HG03520 (cell line): ENCODE results near the gene RBMS3.
"Not testable (repeated sequence)": the region's sequence is repeated elsewhere in the genome, so short reads cannot be mapped to it uniquely, and the experiment has no call there.

ENCODE experiments used
- ATAC-seq: cut with Tn5 transposase; IDR thresholded peaks from one replicate; pipeline ENCODE4 v1.9.1; 2021; ENCODE audit warnings: mild to moderate bottlenecking, moderate library complexity; ENCODE audit not compliant: unreplicated experiment

Gene RBMS3

DNA sequence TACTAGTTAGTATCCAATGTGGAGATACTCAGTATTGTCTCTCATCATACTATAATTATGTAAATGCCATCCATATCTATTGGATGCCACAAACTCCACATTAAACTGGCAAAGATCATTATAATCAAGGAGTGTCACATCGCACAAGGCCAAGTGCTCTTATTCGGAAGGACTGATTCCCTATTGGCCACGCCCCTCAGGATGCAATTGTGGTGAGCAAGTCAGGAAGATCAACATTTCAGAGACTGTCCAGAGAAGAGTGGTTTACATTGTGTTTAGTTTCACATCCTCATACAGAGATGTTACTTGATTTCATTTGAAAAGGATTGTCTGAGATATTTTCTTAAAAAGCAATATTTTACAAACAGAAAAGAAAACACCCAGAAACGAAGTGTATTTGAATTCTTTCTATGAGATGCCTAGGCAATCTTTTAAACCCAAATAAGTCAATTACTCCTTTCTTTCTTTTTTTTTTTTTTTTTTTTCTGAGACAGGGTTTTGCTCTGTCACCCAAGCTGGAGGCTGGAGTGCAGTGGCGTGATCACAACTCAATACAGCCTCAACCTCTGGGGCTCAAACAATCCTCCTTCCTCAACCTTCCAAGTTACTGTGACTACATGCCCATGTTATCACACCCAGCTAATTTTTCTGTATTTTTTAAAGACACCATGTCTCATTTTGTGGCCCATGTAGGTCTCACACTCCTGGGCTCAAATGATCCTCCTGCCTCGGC lies 369.1 kb downstream of the RBMS3 start:
- ATAC-seq: peak; percentile 76

DNA sequence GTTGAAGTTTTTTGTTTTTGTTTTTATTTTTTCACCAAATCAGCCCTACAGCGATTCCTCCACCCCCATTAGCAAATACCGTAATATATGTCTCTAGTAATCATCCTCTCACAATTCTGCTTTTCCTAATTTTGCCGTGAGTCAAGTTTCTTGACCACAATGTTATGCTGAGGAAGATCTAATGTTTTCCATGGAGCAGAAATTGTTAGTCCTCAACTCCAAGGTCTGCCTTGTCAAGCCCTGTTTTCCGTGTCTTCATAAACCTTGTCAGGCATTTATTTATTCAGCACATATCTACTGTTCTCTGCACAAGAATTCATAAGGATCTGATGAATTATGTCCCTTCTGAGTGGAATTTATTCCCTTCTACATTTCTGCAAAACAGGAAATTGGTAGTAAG lies 372.8 kb downstream of the RBMS3 start:
- no peak for ATAC-seq

DNA sequence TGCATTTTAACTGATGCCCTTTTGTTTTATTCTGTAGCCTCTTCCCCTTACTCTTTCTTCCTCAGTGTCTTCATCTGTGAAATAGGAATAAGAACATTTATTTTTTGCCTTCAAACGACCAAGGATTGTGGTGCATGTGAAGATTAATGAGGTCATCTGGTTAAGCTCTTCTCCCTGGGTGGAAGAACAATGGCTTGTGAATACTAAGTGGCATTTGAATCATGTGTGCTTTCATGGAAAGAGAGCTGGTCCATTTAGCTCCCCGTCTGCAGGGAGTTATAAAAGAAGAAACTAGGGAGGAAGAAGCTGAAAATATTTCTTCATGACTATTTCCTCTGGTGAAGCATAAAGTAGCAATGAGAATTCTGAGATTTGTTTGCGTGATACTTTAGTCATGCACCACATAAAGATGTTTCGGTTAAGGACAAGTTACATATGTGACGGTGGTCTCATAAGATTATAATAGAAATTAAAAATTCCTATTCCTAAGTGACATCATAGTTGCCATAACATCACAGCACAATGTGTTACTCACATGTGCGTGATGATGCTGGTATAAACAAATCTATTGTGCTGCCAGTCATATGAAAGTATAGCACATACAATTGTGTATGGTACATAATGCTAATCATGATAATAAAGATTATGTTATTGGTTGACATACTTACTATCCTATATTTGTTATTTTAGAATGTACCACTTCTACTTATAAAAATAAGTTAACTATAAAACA lies 374.3 kb downstream of the RBMS3 start:
- ATAC-seq: no peak

DNA sequence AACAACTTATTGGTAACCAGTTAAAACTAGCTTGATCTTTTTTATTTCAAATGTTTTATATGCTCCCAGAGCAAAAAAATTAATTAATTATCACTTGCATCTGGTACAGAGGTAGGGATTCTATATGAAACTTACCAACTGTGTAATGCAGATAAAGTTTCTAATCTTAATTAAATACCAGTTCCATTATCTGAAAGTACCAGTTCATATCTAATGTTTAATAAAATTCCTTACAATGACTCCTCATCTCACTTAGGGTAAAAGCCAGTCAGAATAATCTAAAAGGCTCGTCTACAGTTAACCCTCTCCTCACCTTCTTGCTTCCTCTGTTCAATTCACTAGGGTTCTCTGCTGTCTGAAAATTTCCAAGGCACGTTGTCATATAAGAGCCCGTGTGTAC lies 384.8 kb downstream of the RBMS3 start:
- ATAC-seq: no peak

DNA sequence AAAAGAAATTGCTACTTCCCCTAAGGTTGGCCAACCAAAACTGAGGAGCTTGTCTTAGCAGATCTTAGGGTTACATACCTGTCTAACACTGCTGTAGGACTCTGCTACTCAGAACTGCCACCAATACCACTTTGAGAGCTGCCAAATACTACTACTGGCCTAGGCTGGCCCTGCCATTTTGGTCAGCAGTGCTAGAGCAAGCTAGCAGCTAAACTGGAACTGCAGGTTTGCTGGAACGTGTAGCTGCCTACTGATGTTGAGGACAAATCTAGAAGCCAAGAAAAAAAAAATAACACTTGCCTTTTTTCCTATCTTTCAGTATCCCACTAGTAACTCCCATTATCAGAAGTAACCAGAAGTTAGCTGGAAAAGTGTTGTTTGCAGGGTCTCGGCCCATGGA lies 387.4 kb downstream of the RBMS3 start:
- ATAC-seq: no peak

DNA sequence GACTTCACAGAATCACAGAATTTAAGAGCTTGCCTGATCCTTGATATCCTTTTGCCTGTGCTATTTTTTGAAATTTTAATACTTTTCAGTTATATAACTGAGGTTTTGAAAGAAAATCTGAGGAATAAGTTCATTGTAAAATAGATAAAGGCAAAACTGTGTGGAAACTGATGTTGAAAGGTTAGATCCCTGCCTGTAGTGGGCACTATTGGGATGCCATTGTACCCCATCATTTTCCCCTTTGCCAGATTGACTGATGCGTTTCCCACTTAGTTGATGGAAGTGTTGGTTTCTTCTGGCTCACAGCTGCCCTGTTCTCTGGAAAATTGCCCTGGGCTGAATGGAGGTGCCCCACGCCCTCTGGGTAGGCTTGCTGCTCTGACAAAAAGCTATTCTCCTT lies 387.9 kb downstream of the RBMS3 start:
- ATAC-seq: no peak

GRCh38 chr3:29670476-29670875 lies 389.6 kb downstream of the RBMS3 start:
- not testable (repeated sequence) for ATAC-seq

DNA sequence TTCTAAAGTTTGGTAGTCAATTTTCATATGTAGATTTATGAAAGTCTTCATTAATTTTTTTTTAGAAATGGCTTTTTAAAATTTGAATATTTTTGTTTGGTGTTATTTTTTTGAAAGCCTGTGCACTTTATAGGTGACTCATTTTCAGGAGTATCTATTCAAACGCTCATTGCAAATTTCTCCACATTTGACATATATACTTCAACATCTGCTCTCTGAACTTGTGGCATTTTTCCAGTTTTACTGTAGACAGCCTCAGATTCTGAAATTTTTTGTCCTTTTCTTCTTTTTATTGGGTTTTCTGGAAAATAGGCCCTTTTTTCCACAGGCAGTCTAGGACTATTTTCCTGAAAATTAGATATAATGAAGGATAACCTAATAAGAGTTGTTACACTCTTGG lies 396.6 kb downstream of the RBMS3 start:
- ATAC-seq: no peak

DNA sequence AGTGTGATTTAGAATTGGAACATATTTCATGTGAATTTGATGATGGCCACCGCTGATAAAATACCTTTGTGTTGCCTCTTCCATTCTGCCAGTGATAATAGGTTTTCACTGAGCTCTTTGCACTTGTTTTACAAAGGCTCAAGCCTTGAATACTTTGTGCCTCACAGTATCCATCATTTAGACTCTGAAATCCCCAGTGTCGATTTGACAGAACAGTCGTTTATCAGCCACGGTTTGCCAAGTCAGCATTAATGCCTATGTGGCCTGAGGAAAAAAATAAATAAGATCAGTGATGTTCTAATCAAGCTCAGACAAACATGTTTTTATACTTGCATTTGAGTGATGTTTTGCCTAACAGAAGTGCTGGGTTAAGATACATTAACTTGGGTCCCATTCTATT lies 399.1 kb downstream of the RBMS3 start:
- ATAC-seq: no peak

GRCh38 chr3:29683018-29683993 lies 402.4 kb downstream of the RBMS3 start:
- peak; percentile 48 for ATAC-seq

- peak; percentile 98 for ATAC-seq
Measured at GRCh38 chr3:29686889-29687592, 406.2 kb downstream of the RBMS3 start.

DNA sequence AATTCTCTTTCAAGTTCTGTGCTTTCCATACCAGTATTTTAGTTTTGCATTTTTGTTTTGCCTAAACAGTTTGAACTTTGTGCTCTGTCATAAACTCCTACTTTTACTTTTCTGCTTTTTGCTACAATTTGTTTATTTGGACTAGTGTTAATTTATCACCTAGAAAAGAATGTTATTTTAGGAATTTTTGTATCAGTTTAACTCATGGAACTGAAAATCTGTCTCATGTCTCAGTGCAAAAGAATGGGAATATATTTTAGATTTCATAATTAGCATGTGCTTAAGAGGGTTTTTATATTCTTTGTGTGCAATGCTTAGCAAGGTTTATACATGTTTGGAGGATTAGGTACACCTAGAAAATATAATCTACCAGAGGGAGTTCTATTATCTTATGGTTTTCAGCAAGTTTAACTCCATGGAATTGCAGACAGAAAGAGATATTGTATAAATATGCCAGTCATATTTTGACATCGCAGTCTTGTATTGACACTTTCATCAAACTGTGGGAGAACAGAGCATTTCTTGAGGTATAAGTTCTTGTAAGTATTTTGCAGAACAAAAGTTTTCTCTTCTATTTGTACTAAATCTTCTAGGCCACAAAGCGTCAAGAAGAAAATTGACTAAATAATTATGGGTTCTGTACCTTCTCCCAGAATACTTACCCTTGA lies 409.9 kb downstream of the RBMS3 start:
- no peak for ATAC-seq

DNA sequence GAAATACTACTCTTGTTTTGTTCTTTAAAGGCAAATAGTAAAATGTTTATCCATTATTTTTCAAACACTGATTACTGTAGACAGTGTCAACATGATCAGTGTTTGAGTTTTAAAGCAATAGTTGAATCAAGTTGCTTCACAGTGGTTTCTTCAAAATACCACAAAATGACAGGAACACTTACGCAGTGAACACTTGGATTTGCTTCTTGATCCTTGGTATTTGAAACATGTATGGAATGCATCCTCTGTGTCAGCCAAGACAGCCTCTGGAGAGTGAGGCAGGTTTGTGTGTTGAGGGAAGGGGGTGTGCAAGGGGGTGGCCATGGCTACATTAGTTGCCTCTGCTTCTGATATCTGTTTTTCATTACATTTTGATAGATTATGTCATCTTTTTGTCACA lies 413.0 kb downstream of the RBMS3 start:
- no peak for ATAC-seq

DNA sequence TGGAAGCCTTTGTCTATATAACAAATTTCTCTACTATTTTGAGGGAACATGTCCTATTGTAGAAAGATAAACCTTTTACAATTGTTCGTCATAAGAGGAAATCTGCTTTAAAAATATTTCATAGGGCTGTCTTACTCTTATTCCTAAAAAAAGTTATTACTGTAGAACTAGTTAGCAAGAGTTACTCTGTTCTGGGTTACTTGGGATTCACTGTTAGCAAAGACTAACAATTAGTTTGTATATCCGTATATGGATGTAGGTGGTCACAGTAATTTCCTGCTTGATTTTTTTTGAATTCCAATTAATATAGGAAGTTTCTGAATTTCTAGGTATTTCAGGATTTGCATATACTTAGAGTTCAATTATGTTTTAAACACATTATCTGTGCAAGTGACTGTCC lies 413.5 kb downstream of the RBMS3 start:
- no peak for ATAC-seq

GRCh38 chr3:29694783-29695182 lies 413.9 kb downstream of the RBMS3 start:
- ATAC-seq: no peak

DNA sequence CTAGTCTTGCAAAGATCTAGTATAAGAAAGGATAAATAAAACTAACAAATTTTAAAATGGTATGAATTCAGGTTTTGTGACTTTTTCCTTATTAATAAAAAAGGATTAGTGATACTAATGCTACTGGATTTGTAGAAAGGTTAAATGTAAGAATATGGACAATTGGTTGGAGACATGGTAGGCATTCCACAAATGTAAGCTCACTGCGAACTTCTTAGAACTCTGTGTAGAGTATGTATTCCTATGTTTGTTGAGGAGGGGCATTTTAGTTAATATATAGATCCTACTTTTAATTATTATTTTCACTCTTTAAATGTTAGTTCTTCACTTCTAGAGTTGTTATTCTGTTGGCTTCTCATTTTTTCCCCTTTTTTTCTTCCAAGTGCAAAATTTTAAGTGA lies 414.3 kb downstream of the RBMS3 start:
- ATAC-seq: no peak

GRCh38 chr3:29695643-29696198 lies 414.9 kb downstream of the RBMS3 start:
- ATAC-seq: no peak

- ATAC-seq: no peak
Measured at GRCh38 chr3:29696311-29696710, 415.4 kb downstream of the RBMS3 start.

DNA sequence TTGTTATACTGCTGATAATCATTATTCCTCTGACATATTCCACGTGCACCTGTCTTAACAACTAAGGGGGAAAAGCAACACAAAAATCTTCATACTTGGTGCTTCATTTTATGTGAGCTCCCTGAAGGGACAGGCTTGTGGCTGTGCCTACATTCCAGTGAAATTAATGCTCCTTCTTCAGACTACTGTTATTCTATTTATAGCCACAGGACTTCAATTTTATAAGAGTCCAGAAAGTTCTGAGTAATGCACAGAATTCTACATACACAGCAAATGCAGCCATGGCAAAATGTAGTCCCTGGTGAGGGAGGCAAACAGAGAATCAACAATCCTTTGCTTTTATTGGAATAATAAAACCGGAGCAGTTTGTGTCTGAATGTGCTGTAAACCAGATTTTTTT lies 417.1 kb downstream of the RBMS3 start:
- no peak for ATAC-seq

DNA sequence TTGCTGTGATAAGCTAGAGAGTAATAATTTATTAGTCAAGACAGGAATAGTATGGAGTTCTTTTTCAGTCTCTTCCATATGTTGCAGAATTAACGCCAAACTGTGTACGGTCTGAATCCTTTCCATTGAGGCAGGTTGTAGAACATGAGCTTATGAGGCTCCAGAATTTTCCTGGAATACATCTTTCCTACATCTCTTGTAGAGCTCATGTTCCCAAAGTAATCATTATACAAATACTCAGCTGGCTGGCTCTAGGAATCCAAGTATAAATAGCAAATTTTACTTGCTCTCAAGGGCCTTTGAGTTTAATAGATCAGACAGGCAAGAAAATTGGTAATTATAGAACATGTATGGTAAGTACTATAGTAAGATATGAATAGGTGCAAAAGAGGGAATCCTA lies 419.4 kb downstream of the RBMS3 start:
- ATAC-seq: no peak
